ENCODE results near the gene MDM4.

DNA sequence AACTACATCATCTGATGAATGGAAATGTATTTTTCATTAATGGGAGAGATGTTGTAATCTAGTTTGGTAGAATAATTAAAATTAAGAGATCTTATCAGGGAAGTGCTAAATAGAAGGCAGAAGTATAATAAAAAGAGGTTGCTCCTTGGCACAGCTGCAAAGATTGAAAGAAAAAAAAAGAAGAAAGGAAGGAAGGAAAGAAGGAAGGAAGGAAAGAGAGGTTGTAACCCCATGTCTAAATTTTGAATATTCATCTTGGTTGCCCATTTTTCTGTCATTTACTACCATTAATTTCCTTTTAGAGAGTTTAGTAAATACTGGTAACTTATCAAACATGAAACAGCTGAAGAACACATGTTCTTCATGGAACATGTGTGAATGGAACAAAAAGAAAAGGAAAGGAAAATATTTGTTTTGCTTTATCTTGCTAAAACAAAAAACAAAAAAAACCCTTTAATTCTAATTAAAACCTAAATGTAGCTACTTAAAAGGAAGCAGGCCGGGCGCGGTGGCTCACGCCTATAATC, 10.5 kb upstream of the MDM4 start:
- TF ChIP-seq, protein P1, sequence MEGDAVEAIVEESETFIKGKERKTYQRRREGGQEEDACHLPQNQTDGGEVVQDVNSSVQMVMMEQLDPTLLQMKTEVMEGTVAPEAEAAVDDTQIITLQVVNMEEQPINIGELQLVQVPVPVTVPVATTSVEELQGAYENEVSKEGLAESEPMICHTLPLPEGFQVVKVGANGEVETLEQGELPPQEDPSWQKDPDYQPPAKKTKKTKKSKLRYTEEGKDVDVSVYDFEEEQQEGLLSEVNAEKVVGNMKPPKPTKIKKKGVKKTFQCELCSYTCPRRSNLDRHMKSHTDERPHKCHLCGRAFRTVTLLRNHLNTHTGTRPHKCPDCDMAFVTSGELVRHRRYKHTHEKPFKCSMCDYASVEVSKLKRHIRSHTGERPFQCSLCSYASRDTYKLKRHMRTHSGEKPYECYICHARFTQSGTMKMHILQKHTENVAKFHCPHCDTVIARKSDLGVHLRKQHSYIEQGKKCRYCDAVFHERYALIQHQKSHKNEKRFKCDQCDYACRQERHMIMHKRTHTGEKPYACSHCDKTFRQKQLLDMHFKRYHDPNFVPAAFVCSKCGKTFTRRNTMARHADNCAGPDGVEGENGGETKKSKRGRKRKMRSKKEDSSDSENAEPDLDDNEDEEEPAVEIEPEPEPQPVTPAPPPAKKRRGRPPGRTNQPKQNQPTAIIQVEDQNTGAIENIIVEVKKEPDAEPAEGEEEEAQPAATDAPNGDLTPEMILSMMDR (IDR thresholded peaks at IDR 0.05), result no peak
- no peak for TF ChIP-seq POLR2A (IDR thresholded peaks at IDR 0.05)

Data from prostate gland (tissue), 2 donors.